Measurements from ENCODE around the gene BCR.

GRCh38 chr22:23268139-23268712 is 87.9 kb downstream of the BCR start:
- TF ChIP-seq CTCF (IDR thresholded peaks at IDR 0.05), result no peak
- no peak for TF ChIP-seq EP300 (IDR thresholded peaks at IDR 0.05)
- no peak for TF ChIP-seq POLR2A (IDR thresholded peaks at IDR 0.05)

All from suprapubic skin (tissue), 3 donors.